AG20443 (cell line): Measurements from ENCODE around the gene AKAP13.
A peak's percentile ranks its signal among the peaks of the same experiment; 100 is the strongest.

Source experiments
- DNase-seq: peaks from one replicate; pipeline ENCODE4 v3.0.0; 2012; ENCODE audit warnings: low spot score, mixed read lengths

Gene AKAP13

DNA sequence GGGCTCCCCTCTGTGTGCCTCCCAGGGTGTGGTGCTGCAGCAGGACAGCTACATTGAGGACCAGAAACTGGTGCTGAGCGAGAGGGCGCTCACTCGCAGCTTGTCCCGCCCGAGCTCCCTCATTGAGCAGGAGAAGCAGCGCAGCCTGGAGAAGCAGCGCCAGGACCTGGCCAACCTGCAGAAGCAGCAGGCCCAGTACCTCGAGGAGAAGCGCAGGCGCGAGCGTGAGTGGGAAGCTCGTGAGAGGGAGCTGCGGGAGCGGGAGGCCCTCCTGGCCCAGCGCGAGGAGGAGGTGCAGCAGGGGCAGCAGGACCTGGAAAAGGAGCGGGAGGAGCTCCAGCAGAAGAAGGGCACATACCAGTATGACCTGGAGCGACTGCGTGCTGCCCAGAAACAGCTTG, 360.6 kb downstream of the AKAP13 start:
- no peak for DNase-seq

DNA sequence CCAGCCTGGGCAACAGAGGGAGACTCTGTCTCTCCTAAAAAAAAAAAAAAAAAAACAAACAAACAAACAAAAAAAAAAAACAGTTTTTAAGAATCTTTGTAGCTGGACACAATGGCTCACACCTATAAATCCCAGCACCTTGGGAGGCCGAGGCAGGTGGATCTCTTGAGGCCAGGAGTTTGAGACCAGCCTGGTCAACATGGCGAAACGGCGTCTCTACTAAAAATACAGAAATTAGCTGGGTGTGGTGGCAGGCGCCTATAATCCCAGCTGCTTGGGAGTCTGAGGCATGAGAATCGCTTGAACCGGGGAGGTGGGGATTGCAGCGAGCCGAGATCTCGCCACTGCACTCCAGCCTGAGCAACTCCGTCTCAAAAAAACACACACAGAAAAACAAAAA, 361.3 kb downstream of the AKAP13 start:
- no peak for DNase-seq

DNA sequence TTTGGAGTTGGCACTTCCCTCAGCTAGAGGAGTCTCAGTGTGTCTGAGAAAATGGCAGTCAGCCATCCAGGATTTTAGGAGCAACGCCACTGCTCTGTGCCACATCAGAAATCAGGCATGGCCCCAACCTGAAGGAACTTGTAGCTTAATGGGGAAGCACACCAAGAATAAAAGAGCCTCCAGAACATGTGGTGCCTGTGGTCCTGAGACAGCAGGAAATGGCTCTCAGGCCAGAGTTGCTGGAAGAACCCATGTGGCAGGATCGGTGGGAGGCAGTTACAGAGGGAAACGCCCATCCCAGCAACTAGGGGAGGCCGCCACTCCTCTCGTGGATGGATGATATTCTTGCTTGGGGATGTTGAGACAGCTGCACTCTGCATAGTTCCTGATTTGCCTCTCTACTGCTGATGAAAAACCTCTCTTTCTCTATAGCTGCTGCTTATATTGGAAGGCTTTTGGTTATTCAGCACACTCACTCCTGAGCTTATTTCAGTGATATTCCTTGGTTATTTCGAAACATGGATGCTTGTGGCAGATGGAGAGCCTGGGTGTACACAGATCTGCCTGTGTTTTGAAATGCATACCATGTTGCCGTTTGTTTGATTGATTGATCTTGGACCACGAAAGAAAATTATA, 361.9 kb downstream of the AKAP13 start:
- DNase-seq: peak; percentile 50

DNA sequence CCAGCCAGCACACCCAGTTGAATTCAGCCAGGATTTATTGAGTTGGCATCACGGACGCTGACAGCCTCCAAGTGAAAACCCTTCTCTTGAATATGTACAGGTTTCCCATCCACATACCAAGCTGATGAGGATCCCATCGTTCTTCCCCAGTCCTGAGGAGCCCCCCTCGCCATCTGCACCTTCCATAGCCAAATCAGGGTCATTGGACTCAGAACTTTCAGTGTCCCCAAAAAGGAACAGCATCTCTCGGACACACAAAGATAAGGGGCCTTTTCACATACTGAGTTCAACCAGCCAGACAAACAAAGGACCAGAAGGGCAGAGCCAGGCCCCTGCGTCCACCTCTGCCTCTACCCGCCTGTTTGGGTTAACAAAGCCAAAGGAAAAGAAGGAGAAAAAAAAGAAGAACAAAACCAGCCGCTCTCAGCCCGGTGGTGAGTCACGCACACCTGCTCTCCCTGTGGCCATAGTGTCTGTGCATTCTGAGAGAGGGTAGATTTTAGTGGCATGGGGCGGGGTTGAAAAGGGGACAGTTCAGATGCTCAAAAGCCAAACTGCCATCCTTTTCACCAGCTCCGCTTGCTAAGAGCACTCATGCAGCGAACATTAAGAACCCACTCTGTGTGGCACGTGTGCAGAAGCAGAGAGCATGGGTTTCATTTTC, 363.1 kb downstream of the AKAP13 start:
- no peak for DNase-seq

DNA sequence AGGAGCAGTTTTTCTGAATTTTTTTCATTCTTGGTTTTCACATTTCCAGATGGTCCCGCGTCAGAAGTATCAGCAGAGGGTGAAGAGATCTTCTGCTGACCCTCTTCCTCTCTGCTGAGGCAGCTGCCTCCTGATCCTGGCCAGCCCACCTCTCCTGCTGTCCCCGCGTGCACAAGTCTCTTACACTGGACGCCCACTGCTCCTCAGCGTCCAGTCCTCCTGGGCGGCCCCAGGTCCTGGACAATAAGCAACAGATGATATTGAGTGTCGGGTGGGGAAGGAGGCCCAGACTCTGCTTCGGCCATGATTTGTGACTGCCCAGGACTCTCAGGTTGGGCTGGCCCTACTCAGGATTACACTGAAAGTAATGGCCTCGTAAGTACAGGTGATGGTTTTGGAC, 364.2 kb downstream of the AKAP13 start:
- DNase-seq: no peak

DNA sequence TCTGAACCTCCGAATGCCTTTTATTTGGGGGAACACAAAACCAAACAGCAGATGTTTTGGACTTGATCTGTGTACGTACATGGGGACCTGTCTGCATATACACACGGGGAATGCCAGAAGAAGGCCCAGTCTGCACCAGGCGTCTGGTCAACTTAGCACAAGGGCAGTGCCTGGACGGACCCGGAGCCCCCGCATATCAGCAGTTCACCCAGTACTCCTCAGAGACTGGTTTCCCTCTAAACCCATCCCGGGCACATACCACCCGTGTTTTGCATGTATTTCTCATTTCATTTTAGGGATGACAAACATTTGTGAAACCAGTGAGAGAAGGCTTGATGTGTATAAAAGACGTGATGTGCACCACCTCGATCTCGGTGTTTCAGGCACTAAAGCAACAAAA, 364.6 kb downstream of the AKAP13 start:
- no peak for DNase-seq

DNA sequence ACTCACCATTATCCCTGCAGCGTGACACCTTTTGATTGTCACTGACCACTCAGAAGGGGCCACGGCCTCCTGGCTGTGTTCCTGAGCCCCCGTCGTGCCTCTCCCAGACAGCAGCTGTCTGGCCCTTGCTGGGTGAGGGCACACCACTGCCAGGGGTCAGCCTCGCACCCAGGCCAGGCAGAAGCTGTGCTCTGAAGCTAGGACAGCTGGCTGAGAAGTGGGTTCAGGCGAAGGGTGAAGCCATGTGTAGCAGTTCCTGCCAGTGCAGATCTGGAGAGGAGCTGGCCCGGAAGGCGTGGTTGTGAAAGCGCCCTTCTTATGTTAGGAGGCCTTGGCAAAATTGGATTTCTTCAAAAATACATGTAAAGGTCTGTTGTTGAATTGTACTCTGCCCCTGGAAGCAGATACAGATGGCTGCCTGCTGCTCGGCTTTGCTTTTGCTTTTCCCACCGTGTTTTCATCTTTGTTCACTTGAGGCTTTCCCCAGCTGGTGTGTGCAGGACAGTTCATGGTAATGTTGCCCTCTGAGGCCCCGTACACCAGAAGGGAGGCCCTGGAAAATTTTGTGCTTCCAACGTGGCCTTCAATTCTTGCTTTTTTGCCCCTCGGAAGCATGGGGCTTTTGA, 365.2 kb downstream of the AKAP13 start:
- no peak for DNase-seq

DNA sequence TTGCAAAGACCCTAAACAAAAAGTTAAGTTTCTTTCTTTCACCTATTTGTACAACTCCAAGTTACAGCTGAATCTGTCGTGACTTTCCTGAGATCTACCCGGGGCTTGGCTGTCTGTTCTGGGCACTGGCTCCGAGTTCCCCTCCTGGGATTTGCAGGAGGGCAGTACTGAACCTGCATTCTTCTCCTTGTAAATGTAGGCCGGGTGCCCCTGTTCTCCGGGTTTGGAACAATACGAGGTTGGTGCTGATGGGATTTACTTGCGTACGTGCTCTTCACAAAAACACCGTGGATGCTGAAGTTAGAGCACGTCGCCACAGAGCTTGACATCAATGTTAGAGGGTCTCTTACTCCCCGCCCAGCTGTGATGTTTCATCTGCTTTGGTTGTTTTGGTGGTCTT, 366.2 kb downstream of the AKAP13 start:
- no peak for DNase-seq

DNA sequence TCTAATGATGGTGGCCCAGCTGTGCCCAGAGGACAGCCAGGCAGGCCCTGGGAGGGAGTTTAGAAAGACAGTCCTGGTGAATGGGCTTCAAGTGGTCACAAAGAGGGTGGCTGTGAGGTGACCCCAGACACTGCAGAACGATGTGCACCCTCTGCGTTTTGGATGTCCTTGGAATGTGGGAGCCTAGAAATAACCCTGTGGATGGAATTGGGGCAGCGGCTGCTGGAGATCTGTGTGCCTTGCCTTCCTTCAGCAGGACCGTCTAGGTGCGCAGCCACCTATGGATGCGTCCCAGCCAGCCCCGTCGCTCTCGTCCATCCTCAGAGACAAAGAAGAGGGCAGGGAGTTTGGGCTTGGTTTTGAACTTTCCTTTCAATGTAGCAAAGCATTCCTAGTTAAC, 367.8 kb downstream of the AKAP13 start:
- DNase-seq: no peak

DNA sequence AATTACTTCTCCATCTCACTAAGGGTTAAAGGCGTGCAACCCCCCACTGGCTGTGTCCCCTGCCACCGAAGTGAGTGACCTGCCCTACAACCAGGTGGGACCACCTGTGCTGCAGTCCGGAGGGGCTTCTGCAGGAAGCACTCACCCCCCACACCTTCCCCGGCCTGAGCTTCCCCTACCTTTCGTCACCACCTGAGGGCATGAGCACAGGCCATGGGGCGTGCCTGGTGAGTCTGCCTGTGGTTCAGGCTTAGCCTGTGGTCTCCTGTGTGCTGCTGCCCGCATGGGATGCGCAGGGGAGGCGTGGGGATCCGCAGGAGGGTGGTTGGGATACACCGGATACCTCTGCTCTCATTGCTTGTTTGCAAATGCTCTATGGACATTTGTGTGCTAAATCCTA, 368.3 kb downstream of the AKAP13 start:
- no peak for DNase-seq

DNA sequence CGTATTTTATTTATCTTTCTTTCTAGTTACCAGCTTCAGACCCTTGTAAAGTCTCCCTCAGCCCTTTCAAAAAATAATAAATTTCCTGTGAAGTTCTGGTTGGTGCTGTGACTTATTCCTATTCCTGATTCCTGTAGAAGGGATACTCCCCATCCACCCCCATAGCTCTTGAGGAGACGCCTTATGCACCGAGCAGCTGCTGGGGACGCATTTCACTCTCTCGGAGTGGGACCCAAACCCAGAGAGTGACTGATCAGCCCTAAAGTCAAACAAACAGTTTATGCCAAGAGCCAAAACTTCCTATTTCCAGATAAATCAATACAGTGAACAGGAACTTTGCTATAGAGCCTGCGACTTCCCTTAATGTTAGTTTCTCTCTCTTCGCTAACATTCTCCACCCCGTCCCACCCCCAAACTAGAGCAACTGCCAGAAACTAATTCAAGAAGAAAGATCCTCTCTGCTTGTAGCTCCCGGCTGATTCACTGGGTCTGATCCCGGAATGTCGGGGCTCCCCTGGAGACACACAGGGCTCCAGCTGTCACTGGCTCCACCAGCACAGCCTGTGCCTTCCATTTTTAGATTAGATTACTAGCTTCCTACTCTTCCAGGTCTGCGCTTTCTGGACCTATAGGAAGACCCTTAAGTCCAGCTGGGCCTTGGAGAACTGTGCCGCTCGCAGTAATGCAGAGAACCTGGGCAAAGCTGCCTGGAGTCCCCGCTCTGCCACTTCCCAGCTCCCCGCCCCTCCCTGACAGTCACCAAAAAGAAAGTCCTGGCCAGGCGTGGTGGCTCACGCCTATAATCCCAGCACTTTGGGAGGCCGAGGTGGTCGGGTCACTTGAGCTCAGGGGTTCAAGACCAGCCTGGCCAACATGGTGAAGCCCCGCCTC, 369.1 kb downstream of the AKAP13 start:
- DNase-seq: peak; percentile 66

DNA sequence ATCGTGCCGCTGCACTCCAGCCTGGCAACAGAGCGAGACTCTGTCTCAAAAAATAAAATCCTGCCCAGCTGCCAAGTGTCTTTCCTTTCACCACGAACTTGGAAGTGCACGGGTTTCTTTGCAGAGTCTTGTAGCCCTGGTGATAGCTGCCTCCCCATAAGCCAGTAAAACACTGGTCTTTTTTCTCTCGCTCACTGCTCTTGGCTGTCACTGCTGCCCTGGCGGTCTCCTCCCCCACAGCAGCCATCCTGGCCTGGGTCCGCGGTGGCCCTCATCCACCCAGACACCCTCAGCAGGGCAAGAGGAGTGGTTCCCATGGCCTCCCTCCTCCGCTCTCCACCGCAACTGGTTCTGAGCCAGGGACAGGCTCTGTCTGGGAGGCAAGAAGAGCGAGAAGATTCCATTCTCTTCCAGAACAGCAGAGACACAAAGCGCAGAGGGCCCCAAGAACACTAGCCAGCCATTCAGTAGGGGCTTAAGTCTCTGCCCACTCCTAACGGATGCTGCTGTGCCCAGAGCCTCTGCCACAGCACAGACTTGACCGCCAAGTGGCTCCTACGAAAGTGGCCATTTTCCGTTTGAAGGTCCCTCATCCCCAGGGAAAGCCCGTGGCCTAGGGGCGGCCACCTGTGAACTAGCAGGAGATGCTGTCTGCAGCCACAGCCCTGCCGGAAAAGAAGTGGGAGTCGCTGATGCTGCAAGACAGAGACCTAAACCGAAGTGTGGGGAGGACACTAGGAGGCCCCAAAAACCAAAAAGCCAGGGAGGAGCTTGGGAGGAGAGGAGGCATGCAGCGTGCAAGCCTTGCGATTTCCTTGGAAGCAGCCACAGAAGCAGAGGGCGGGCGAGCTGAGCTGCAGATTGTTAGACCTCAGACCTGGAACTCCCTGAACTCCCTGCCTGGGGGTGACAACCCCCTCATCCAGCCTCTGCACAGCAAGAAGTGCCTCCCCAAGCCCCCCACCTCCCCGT, 370.2 kb downstream of the AKAP13 start:
- DNase-seq: peak; percentile 67

DNA sequence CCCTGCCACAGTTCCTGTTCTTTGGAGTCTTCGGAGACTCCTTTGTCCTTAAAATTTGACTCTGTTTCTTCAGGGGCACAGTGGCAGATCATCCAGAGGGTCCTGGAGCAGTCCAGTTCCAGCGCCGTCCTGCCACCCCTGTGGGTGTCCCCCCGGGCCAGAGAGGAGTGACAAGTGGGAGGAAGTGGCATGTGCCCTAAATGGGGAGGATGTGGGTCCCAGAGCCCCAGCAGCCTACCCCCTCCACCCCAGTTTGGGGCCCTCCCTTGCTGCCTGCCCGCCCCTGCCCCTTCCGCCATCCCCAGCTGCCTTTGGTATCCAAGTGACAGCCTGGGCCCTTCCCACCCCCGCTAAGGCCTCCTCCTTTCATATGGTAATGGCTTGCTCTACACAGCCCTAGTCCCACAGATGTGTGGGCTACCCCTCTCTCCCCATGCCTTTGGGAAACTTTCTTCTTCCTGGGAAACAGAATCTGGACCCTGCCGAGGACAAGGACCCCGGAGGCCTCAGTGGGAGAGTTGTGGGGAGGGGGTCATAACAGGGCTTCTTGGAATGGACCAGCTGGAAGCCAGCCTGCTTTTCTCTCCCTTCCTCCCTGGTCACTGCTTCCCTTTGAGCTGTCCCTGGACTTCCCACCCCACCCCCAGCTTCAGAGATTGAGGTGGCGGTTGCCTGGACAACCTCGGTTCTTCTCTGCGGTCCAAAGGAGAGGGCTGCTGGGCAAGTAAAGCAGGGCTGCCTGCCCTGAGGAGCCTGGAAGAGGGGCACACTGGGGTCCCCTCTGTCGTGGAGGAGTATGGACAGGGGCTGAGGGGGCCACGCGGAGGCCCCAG, 371.1 kb downstream of the AKAP13 start:
- no peak for DNase-seq

DNA sequence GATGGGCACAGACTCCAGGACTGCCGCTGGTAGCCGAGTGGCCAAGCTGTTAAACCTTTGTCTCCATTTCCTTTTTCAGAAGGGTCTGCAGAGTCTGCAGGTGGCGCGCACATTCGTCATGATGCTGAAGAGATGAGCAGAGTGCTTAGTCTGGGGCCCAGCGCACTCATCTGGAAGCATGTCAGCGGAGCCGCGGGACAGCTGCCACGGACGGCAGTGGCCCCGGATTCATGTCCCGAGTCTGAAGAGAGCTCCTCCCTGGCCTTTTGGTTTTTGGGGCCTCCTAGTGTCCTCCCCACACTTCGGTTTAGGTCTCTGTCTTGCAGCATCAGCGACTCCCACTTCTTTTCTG, 371.7 kb downstream of the AKAP13 start:
- DNase-seq: no peak

DNA sequence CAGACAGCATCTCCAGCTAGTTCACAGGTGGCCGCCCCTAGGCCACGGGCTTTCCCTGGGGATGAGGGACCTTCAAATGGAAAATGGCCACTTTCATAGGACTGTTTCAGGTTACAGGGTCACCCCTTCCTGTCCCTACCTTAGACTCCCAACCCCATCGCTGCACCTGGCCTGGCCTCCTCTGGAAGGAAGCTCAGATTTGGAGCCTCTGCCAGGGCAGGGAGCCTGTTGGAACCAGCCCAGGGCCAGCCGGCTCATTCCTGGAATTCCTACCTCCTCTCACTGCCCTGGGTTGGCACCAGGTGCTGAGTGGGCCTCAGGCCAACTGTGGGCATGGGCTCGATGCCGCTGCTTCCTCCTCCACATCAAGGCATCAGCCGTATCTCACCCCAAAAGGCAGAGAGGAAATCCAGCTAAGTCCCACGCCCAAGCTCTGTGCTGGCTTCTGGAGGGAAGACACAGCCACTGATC, 372.1 kb downstream of the AKAP13 start:
- no peak for DNase-seq

DNA sequence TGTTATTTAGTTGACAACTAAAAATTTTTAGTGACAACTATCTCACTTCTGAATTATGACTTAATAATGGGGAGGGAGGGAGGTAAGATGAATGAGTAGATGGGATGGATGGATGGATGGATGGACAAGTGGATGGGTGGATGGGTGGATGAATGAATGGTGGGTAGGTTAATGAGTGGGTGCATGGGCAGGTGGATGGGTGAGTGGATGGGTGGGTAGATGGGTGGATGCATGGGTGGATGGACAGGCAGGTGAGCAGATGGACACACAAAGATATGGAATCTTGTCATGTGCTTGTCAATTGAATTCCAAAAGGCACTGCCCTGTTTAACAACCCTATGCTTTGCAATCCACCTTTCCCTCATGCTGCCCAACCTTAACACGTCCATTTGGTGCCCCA, 372.9 kb downstream of the AKAP13 start:
- no peak for DNase-seq

DNA sequence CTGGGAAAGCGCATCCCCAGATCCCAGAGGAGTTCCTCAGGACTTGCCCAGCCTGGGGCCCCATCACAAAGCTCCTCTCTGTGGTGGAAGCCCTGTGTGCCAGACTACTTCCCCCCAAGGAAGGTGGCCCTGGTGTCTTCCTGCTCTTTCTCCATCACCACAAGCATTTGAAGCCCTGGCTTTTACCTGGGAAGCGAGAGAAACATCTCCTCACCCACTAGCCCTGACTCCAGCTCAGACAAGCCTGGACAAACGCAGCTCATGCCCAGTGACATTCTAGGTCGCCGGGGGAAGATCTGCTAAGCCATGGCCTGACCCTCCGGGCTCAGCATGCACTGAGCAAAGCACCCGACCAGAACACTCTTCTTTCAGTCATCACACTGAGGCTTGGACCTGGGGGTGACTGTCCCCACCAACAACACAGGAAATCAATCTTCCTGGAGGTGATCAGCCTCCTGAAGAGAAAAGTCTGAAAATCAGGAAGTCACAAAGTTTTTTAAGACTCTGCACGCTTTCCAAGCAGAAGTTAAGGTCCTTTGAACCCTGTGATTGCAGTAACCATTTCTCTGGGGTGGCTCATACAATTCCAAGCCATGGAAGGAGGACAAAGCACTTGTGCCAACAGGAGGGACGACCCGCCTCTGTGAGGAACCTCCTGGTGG, 373.5 kb downstream of the AKAP13 start:
- DNase-seq: no peak

DNA sequence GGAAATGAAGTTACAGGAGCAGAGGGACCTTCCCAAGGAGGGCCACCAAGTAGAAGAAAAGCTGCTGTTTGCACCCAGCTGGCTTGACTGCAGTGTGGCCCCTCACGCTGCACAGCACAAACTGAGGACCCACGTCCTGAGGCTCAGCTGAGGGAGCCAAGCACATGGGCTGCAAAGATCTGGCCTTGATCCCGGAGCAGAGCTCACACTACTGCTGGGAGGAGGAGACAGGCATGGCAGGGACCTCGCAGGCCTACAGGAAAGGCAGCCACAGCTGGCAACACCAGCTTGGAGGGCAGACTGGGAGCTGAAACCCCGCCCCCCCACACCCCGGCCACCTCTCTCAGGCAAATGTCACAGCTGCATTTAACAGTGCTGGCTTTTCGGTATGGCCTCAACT, 374.6 kb downstream of the AKAP13 start:
- no peak for DNase-seq

DNA sequence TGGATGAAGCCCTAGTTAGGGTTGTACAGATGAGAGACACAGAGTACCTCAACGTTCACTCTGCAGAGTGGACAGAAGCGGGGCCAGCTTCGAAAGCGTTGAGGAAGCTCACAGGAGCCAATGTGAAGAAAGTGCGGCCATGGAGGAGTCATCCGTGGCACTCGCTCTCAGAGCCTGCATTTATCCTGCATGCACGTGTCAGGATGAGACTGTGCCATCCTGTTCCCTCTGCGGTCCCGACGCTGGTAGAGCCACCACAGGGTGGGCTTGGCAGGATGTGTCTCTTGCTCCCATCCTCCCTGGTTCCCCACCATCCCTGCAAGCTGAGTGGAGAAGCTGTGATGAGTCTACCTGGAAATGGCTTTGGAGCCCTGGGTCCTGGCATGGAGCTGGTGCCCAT, 375.1 kb downstream of the AKAP13 start:
- DNase-seq: no peak

DNA sequence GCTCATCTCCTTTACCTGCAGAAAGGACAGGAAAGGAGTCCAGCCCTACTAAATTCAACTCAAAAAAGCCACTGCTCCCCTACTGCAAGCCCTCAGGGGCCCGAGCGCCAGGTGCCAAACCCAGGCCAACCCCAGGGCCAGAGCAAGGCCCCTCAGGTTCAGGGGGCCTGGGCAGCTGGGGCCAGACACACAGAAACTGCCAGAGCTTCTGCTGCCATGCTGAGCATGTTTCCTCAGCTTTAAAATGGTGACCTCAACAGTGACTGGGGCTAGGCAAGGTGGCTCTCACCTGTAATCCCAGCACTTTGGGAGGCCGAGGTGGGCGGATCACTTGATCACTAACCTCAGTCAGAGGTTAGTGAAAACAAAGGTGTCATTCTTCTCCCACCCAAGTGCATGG, 375.5 kb downstream of the AKAP13 start:
- DNase-seq: no peak
